H1 (cell line): ENCODE measurements around the gene AKR1C1. TPM values are rescaled to one million over a fixed set of nuclear protein-coding genes. Genes with fewer than 3 reads are reported as not detected.

Experiments used
- CTCF ChIA-PET: fragments of 300-600 bp; sonication (Branson Sonifier 250); formaldehyde crosslinking; loops from one replicate; lab custom pipeline; 2021; ENCODE audit not compliant: partially characterized antibody; lab: Charles Lee
- POLR2A ChIA-PET: fragments of 300-600 bp; sonication (Branson Sonifier 250); formaldehyde crosslinking; loops from one replicate; lab custom pipeline; 2021; ENCODE audit warnings: inconsistent platforms; ENCODE audit not compliant: partially characterized antibody; lab: Charles Lee
- DNase-seq, 2 experiments: peaks; one replicate each; pipeline versions ENCODE4 v3.0.0 to v3.0.0-alpha.2; 2010 to 2022; ENCODE audit warnings: low spot score in 2 of 2, low read depth in 1 of 2, mixed read lengths in 1 of 2
- FAIRE-seq: peaks from 2 replicates; lab custom pipeline; 2011; peaks lifted over from hg19 to GRCh38; lab: Jason Lieb, UNC
- H2AFZ ChIP-seq: 2 replicates; pipeline ENCODE4 v1.8.1; 2012; ENCODE audit warnings: low read length, inconsistent platforms
- H2AK5ac ChIP-seq: 2 replicates; pipeline ENCODE4 v1.6.1; 2013; ENCODE audit warnings: low read depth, low read length
- H2BK120ac ChIP-seq: replicated peaks from 2 replicates; pipeline ENCODE3; 2013; ENCODE audit warnings: low read depth, low read length, inconsistent platforms
- H2BK12ac ChIP-seq: 2 replicates; pipeline ENCODE4 v1.6.1; 2013; ENCODE audit warnings: low read depth, low read length
- H2BK15ac ChIP-seq: 2 replicates; pipeline ENCODE4 v1.6.1; 2013; ENCODE audit warnings: low read length
- H2BK20ac ChIP-seq: 2 replicates; pipeline ENCODE4 v1.6.1; 2013; ENCODE audit warnings: low read length
- H2BK5ac ChIP-seq: 2 replicates; pipeline ENCODE4 v1.6.1; 2013; ENCODE audit warnings: low read depth, low read length
- H3K14ac ChIP-seq: 2 replicates; pipeline ENCODE4 v1.6.1; 2013; ENCODE audit warnings: inconsistent platforms; ENCODE audit not compliant: insufficient read length
- H3K18ac ChIP-seq: 2 replicates; pipeline ENCODE4 v1.6.1; 2013; ENCODE audit warnings: low read length; ENCODE audit errors: extremely low read depth
- H3K23ac ChIP-seq: 2 replicates; pipeline ENCODE4 v1.6.1; 2013; ENCODE audit warnings: inconsistent platforms; ENCODE audit not compliant: insufficient read length
- H3K23me2 ChIP-seq: 2 replicates; pipeline ENCODE4 v1.6.1; 2013; ENCODE audit warnings: low read depth, low read length
- H3K27ac ChIP-seq: 2 replicates; pipeline ENCODE4 v1.6.1; 2011; ENCODE audit warnings: low read depth, low read length, inconsistent platforms
- H3K27me3 ChIP-seq, 4 experiments: replicated peaks in 1 of 4; 1 replicate in 1 of 4; 2 replicates in 3 of 4; pipeline versions ENCODE4 v1.6.1 to v1.8.1; 2011 to 2013; ENCODE audit warnings: low read length in 3 of 4, mild to moderate bottlenecking in 3 of 4, inconsistent platforms in 2 of 4, mixed read lengths in 2 of 4, moderate library complexity in 1 of 4; ENCODE audit not compliant: control insufficient read depth in 3 of 4, insufficient read depth in 3 of 4; ENCODE audit errors: extremely low read depth in 1 of 4
- H3K36me3 ChIP-seq, 4 experiments: 2 replicates each; pipeline versions ENCODE4 v1.6.1 to v1.8.1; 2011 to 2013; ENCODE audit warnings: mild to moderate bottlenecking in 4 of 4, low read length in 3 of 4, moderate library complexity in 2 of 4, control low read depth in 1 of 4, inconsistent platforms in 1 of 4; ENCODE audit not compliant: insufficient read depth in 4 of 4, control insufficient read depth in 2 of 4
- H3K4ac ChIP-seq: replicated peaks from 2 replicates; pipeline ENCODE3; 2013; ENCODE audit warnings: low read length, low read depth, mixed read lengths, inconsistent platforms; ENCODE audit not compliant: insufficient read length
- H3K4me1 ChIP-seq, 4 experiments: replicated peaks in 1 of 4; 1 replicate in 1 of 4; 2 replicates in 3 of 4; pipeline versions ENCODE4 v1.6.1 to v1.8.1; 2011 to 2013; ENCODE audit warnings: low read length in 3 of 4, inconsistent platforms in 2 of 4, mixed read lengths in 1 of 4; ENCODE audit not compliant: insufficient read depth in 4 of 4, control insufficient read depth in 3 of 4
- H3K4me2 ChIP-seq, 2 experiments: 2 replicates each; pipeline versions ENCODE4 v1.6.1 to v1.8.1; 2011 to 2013; ENCODE audit warnings: low read depth in 2 of 2, low read length in 2 of 2, control low read depth in 1 of 2, inconsistent platforms in 1 of 2, mild to moderate bottlenecking in 1 of 2; ENCODE audit not compliant: insufficient read depth in 1 of 2
- H3K4me3 ChIP-seq, 4 experiments: fragments of 200-600, 300-600 bp in 1 of 4; sonication (generic), shearing (Covaris generic), sonication (Bioruptor Twin) in 1 of 4; 2 replicates each; pipeline versions ENCODE4 v1.5.1 to v1.8.1; 2011 to 2016; ENCODE audit warnings: low read length in 4 of 4, low read depth in 3 of 4, control low read depth in 2 of 4, inconsistent platforms in 2 of 4, mild to moderate bottlenecking in 2 of 4, mixed read lengths in 1 of 4, moderate library complexity in 1 of 4; ENCODE audit not compliant: insufficient read depth in 2 of 4; ENCODE audit errors: extremely low read depth in 1 of 4
- H3K56ac ChIP-seq: replicated peaks from 2 replicates; pipeline ENCODE3; 2013; ENCODE audit warnings: low read depth, mild to moderate bottlenecking, mixed read lengths, low read length, inconsistent platforms; ENCODE audit not compliant: insufficient read length
- H3K79me1 ChIP-seq: 2 replicates; pipeline ENCODE4 v1.6.1; 2013; ENCODE audit warnings: low read depth, low read length, control low read depth
- H3K79me2 ChIP-seq, 2 experiments: 2 replicates each; pipeline versions ENCODE4 v1.6.1 to v1.8.1; 2012 to 2013; ENCODE audit warnings: low read length in 2 of 2, mild to moderate bottlenecking in 2 of 2, inconsistent platforms in 1 of 2; ENCODE audit not compliant: insufficient read depth in 2 of 2, control insufficient read depth in 1 of 2
- H3K9ac ChIP-seq, 4 experiments: replicated peaks in 1 of 4; 1 replicate in 1 of 4; 2 replicates in 3 of 4; pipeline versions ENCODE4 v1.6.1 to v1.8.1; 2011 to 2013; ENCODE audit warnings: low read depth in 3 of 4, low read length in 3 of 4, control low read depth in 2 of 4, mild to moderate bottlenecking in 2 of 4, moderate library complexity in 2 of 4, inconsistent platforms in 1 of 4; ENCODE audit errors: extremely low read depth in 1 of 4
- H3K9me3 ChIP-seq, 2 experiments: 2 replicates each; pipeline versions ENCODE4 v1.6.1 to v1.8.1; 2012 to 2013; ENCODE audit warnings: mild to moderate bottlenecking in 2 of 2, moderate library complexity in 2 of 2, control low read depth in 1 of 2, inconsistent platforms in 1 of 2, low read depth in 1 of 2, low read length in 1 of 2, mixed read lengths in 1 of 2; ENCODE audit not compliant: insufficient read depth in 2 of 2
- H4K20me1 ChIP-seq, 2 experiments: replicated peaks in 1 of 2; 2 replicates each; pipeline versions ENCODE3 to v1.8.1; 2011 to 2013; ENCODE audit warnings: inconsistent platforms in 2 of 2, low read length in 2 of 2, mild to moderate bottlenecking in 1 of 2; ENCODE audit not compliant: insufficient read depth in 2 of 2, control insufficient read depth in 1 of 2
- H4K5ac ChIP-seq: 2 replicates; pipeline ENCODE4 v1.6.1; 2013; ENCODE audit warnings: low read length, low read depth, mixed read lengths, inconsistent platforms; ENCODE audit not compliant: insufficient read length
- H4K8ac ChIP-seq: 2 replicates; pipeline ENCODE4 v1.8.0; 2013; ENCODE audit warnings: mild to moderate bottlenecking, moderate library complexity, low read length, inconsistent platforms; ENCODE audit not compliant: insufficient read depth; ENCODE audit errors: extremely low read depth
- H4K91ac ChIP-seq: replicated peaks from 2 replicates; pipeline ENCODE3; 2013; ENCODE audit warnings: low read length, mixed read lengths, inconsistent platforms; ENCODE audit not compliant: insufficient read length
- MAFK ChIP-seq: IDR thresholded peaks from 2 replicates; pipeline ENCODE4 v1.6.1; 2012; ENCODE audit warnings: low read depth, mild to moderate bottlenecking, improper control_type of control experiment, low read length
- POLR2A ChIP-seq, 2 experiments: IDR thresholded peaks; 1 replicate in 1 of 2; 2 replicates in 1 of 2; pipeline ENCODE4 v1.6.1; 2011; ENCODE audit warnings: low read depth in 2 of 2, low read length in 2 of 2, mild to moderate bottlenecking in 2 of 2; ENCODE audit errors: control extremely low read depth in 1 of 2
- RAD21 ChIP-seq, 2 experiments: IDR thresholded peaks in 1 of 2; conservative IDR thresholded peaks in 1 of 2; 2 replicates each; pipeline ENCODE4 v1.6.1; 2011; ENCODE audit warnings: low read depth in 2 of 2, low read length in 2 of 2, improper control_type of control experiment in 1 of 2, inconsistent platforms in 1 of 2, mild to moderate bottlenecking in 1 of 2, moderate library complexity in 1 of 2
- WGBS, 2 experiments: shearing (Covaris generic) in 1 of 2; methylation state at CpG; one replicate each; pipeline versions ENCODE4 v1.1.6 to v1.1.7; 2013 to 2015; ENCODE audit warnings: low lambda C conversion rate in 2 of 2, mixed read lengths in 2 of 2, inconsistent platforms in 1 of 2, low coverage in 1 of 2, missing lambda C conversion rate in 1 of 2; ENCODE audit not compliant: insufficient replicate concordance in 2 of 2, insufficient coverage in 1 of 2, insufficient read length in 1 of 2; ENCODE audit errors: extremely low coverage in 1 of 2, missing lambda C conversion rate in 1 of 2; 5-methylcytosine and 5-hydroxymethylcytosine counted together
- polyA plus RNA-seq, 7 experiments: library from polyadenylated mRNA; depleted of rRNA in 3 of 7; stranded (reverse) in 5 of 7; unstranded in 2 of 7; fragments of >200 nt in 5 of 7; fragments of 200-250 nt in 2 of 7; gene quantifications; 1 replicate in 5 of 7; 2 replicates in 1 of 7; 4 replicates in 1 of 7; pipeline versions ENCODE4 v1.2.1 to v1.2.3, GENCODE V29; 2011 to 2013; ENCODE audit warnings: missing spikeins in 2 of 7, mixed read lengths in 2 of 7
- total RNA-seq: library from RNA; stranded (reverse); fragmentation: NEBNext Ultra II Directional; extraction: Animal tissue kit (Norgen Biotek cat#: 25700); gene quantifications from 2 replicates; pipeline ENCODE4 v1.2.1, GENCODE V29; 2021
- TF ChIP-seq, protein P1 (sequence below), 3 experiments: IDR thresholded peaks; 1 replicate in 2 of 3; 2 replicates in 1 of 3; pipeline versions ENCODE4 v1.5.1 to v1.6.1; 2011; ENCODE audit warnings: low read length in 3 of 3, mild to moderate bottlenecking in 3 of 3, inconsistent platforms in 2 of 3, low read depth in 1 of 3, moderate library complexity in 1 of 3; ENCODE audit not compliant: insufficient read depth in 1 of 3; ENCODE audit errors: control extremely low read depth in 1 of 3

The AKR1C1 gene
- total and polyA plus RNA-seq, 2 of the 8 experiments (the other 6 are each of a cell fraction or from before 2014, with no cell fraction given) = 1.4 to 2.1 TPM

DNA sequence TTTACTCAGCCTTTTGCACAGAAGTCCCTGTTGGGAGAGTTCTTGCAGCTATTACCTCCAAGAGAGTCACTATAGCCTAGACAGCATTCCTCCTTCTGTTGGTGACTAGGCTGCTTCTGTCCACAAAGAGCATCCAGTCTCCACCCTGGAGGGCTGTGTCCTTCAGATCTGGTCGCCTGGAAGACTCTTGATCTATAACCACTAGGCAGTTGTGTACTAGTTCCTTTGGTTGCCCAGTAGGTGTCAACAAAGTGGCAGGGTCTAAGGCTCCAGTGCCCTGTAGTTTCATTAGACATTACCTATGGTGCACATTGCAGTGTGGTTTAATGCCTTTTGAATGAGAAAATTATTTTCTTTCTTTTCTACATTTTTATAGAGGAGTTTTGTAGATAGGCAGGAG lies 51.7 kb downstream of the AKR1C1 start:
- Histone ChIP-seq H3K79me2 (no peaks in the 10 kb centered on the region), H2AFZ (no peak overlapping the region), H3K27ac (no peak overlapping the region), H2BK120ac (no peak overlapping the region), H3K14ac (no peak overlapping the region), H2BK15ac (no peak overlapping the region), H2BK20ac (no peak overlapping the region), H3K18ac (no peak overlapping the region), H3K23me2 (no peaks in the 10 kb centered on the region; the same call in 1 of the 2 replicates), H3K79me1 (no peaks in the 10 kb centered on the region), H3K4me1 (no peaks in the 10 kb centered on the region), H3K4ac (no peak overlapping the region), H3K9me3 (no peaks in the 10 kb centered on the region), H3K56ac (no peak overlapping the region), H4K91ac (no peak overlapping the region), H4K8ac (no peak overlapping the region), H2BK5ac (no peak overlapping the region), H4K5ac (no peak overlapping the region), H3K27me3 (no peaks in the 10 kb centered on the region), H4K20me1 (no peaks in the 10 kb centered on the region), H3K9ac (no peak overlapping the region), H2AK5ac (no peak overlapping the region), H3K4me2 (no peak overlapping the region), H3K4me3 (no peak overlapping the region), H3K23ac (no peak overlapping the region), H3K36me3 (no peaks in the 10 kb centered on the region), H2BK12ac (no peak overlapping the region)
- peak in 1 of 2 experiments; percentile 23; a peak in 1 of 4 replicates for TF ChIP-seq RAD21 (IDR thresholded peaks at IDR 0.05 in 1 of 2, conservative IDR thresholded peaks at IDR 0.05 in 1 of 2; ENCODE audit: low read depth in 2 of 2, low read length in 2 of 2)
- TF ChIP-seq MAFK = no peak
- TF ChIP-seq, protein P1, sequence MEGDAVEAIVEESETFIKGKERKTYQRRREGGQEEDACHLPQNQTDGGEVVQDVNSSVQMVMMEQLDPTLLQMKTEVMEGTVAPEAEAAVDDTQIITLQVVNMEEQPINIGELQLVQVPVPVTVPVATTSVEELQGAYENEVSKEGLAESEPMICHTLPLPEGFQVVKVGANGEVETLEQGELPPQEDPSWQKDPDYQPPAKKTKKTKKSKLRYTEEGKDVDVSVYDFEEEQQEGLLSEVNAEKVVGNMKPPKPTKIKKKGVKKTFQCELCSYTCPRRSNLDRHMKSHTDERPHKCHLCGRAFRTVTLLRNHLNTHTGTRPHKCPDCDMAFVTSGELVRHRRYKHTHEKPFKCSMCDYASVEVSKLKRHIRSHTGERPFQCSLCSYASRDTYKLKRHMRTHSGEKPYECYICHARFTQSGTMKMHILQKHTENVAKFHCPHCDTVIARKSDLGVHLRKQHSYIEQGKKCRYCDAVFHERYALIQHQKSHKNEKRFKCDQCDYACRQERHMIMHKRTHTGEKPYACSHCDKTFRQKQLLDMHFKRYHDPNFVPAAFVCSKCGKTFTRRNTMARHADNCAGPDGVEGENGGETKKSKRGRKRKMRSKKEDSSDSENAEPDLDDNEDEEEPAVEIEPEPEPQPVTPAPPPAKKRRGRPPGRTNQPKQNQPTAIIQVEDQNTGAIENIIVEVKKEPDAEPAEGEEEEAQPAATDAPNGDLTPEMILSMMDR (IDR thresholded peaks at IDR 0.05; ENCODE audit: control extremely low read depth in 1 of 3, insufficient read depth in 1 of 3, low read depth in 1 of 3, low read length in 3 of 3) = peak in 2 of 3 experiments; percentile 11 to 20; a peak in 1 of 4 replicates
- no peak for TF ChIP-seq POLR2A (IDR thresholded peaks at IDR 0.05; ENCODE audit: control extremely low read depth in 1 of 2, low read depth in 2 of 2, low read length in 2 of 2)
- POLR2A ChIA-PET = no interaction called here
- no peak for DNase-seq
- no peak for FAIRE-seq
- CTCF ChIA-PET = interaction anchor here (0.9 kb wide), 1 partner anchor 166 kb away, joined by 3 read pairs; no protein-coding TSS in a partner anchor
- 62% methylated on average over 1 of the region's 1 CpG; no CpG with 5 or more reads in 1 of the 2 experiments for WGBS, 2 experiments
